Neural cell (in vitro differentiated cells): ENCODE data around the gene RGS19.

Experiments used
- CTCF ChIP-seq: fragments of 450-650 bp; IDR thresholded peaks from 2 replicates; pipeline ENCODE4 v1.5.1; 2014; ENCODE audit warnings: antibody characterized with exemption, mild to moderate bottlenecking, moderate library complexity; ENCODE audit not compliant: poor library complexity, severe bottlenecking
- EP300 ChIP-seq: fragments of 450-650 bp; conservative IDR thresholded peaks from 2 replicates; pipeline ENCODE4 v1.6.1; 2014; ENCODE audit warnings: antibody characterized with exemption, mild to moderate bottlenecking, moderate library complexity; ENCODE audit not compliant: poor library complexity, severe bottlenecking
- EZH2 ChIP-seq: fragments of 200-600, 300-800 bp; shearing (Covaris generic), sonication (generic); IDR thresholded peaks from 2 replicates; pipeline ENCODE4 v1.6.1; 2014; ENCODE audit warnings: antibody characterized with exemption, low read length, borderline replicate concordance, mild to moderate bottlenecking; ENCODE audit not compliant: insufficient read depth, poor library complexity, severe bottlenecking
- POLR2AphosphoS5 ChIP-seq: IDR thresholded peaks from 2 replicates; pipeline ENCODE4 v1.6.1; 2012
- RAD21 ChIP-seq: fragments of 450-650 bp; conservative IDR thresholded peaks from 2 replicates; pipeline ENCODE4 v1.6.1; 2014; ENCODE audit warnings: antibody characterized with exemption, mild to moderate bottlenecking, moderate library complexity
- SMC3 ChIP-seq: fragments of 450-650 bp; conservative IDR thresholded peaks from 2 replicates; pipeline ENCODE4 v1.6.1; 2014; ENCODE audit warnings: antibody characterized with exemption, mild to moderate bottlenecking, moderate library complexity; ENCODE audit not compliant: poor library complexity
- TAF1 ChIP-seq: IDR thresholded peaks from 2 replicates; pipeline ENCODE4 v1.6.1; 2012; ENCODE audit warnings: low read depth

- TF ChIP-seq CTCF = no peak
- TF ChIP-seq TAF1 = no peak
- TF ChIP-seq RAD21 = no peak
- no peak for TF ChIP-seq SMC3
- no peak for TF ChIP-seq EP300
- no peak for TF ChIP-seq POLR2AphosphoS5
- no peak for TF ChIP-seq EZH2
Observed at GRCh38 chr20:64056639-64056888, 22.8 kb downstream of the RGS19 start.
